Mesodermal cell (in vitro differentiated cells): Measurements from ENCODE around the gene SLC9A9.

ENCODE experiments used
- H3K27ac ChIP-seq: 2 replicates; pipeline ENCODE4 v1.7.0; 2013; ENCODE audit warnings: mild to moderate bottlenecking, low read depth, low read length, moderate library complexity; ENCODE audit not compliant: severe bottlenecking
- H3K36me3 ChIP-seq: 2 replicates; pipeline ENCODE4 v1.7.1; 2013; ENCODE audit warnings: mild to moderate bottlenecking, low read length, moderate library complexity; ENCODE audit not compliant: control insufficient read depth, insufficient read depth
- H3K4me1 ChIP-seq: one replicate; pipeline ENCODE4 v1.7.1; 2013; ENCODE audit warnings: mild to moderate bottlenecking, low read length; ENCODE audit not compliant: insufficient read depth, control insufficient read depth, poor library complexity, severe bottlenecking
- H3K4me3 ChIP-seq: 2 replicates; pipeline ENCODE4 v1.7.0; 2013; ENCODE audit warnings: low read length, control low read depth, mild to moderate bottlenecking; ENCODE audit not compliant: insufficient read depth, poor library complexity, severe bottlenecking; ENCODE audit errors: extremely low read depth
- H3K9me3 ChIP-seq: 2 replicates; pipeline ENCODE4 v1.7.1; 2013; ENCODE audit warnings: mild to moderate bottlenecking, low read length, moderate library complexity; ENCODE audit not compliant: control insufficient read depth
- WGBS, 2 experiments: methylation state at CpG; one replicate each; pipeline ENCODE4 v1.1.5; 2013; ENCODE audit warnings: missing lambda C conversion rate in 2 of 2; ENCODE audit not compliant: insufficient coverage in 2 of 2; 5-methylcytosine and 5-hydroxymethylcytosine counted together

SLC9A9 gene

GRCh38 chr3:143650827-143651226, 197.4 kb downstream of the SLC9A9 start:
- H3K36me3 ChIP-seq: no peaks in the 10 kb centered on the region
- no peak overlapping the region for H3K4me3 ChIP-seq
- 91% methylated on average over 1 of the region's 1 CpG for WGBS, 2 experiments
- H3K9me3 ChIP-seq: no peaks in the 10 kb centered on the region
- no peaks in the 10 kb centered on the region for H3K4me1 ChIP-seq
- H3K27ac ChIP-seq: no peak overlapping the region

GRCh38 chr3:143650120-143650519, 198.1 kb downstream of the SLC9A9 start:
- H3K4me3 ChIP-seq: no peak overlapping the region
- H3K36me3 ChIP-seq: no peaks in the 10 kb centered on the region
- no peaks in the 10 kb centered on the region for H3K4me1 ChIP-seq
- no peaks in the 10 kb centered on the region for H3K9me3 ChIP-seq
- 84 to 85% methylated on average over 2 of the region's 2 CpGs for WGBS, 2 experiments
- H3K27ac ChIP-seq: no peak overlapping the region

GRCh38 chr3:143648708-143649107, 199.6 kb downstream of the SLC9A9 start:
- no peaks in the 10 kb centered on the region for H3K9me3 ChIP-seq
- H3K27ac ChIP-seq: no peak overlapping the region
- peaks cover 4% of the 10 kb centered on the region for H3K4me1 ChIP-seq
- WGBS, 2 experiments: 74 to 84% methylated on average over 5 of the region's 7 CpGs
- no peaks in the 10 kb centered on the region for H3K36me3 ChIP-seq
- H3K4me3 ChIP-seq: no peak overlapping the region

GRCh38 chr3:143648218-143648617, 200.1 kb downstream of the SLC9A9 start:
- Histone ChIP-seq H3K4me1 (peaks cover 4% of the 10 kb centered on the region), H3K36me3 (no peaks in the 10 kb centered on the region), H3K4me3 (no peak overlapping the region), H3K9me3 (no peaks in the 10 kb centered on the region), H3K27ac (no peak overlapping the region)
- WGBS, 2 experiments: 94 to 96% methylated on average over 13 to 14 of the region's 14 CpGs

- Histone ChIP-seq H3K4me1 (peaks cover 4% of the 10 kb centered on the region), H3K4me3 (no peak overlapping the region), H3K36me3 (no peaks in the 10 kb centered on the region), H3K9me3 (no peaks in the 10 kb centered on the region), H3K27ac (peak overlapping the region; percentile 31)
- WGBS, 2 experiments: 69 to 77% methylated on average over 4 of the region's 4 CpGs
Observed at GRCh38 chr3:143644370-143645089, 203.7 kb downstream of the SLC9A9 start.

GRCh38 chr3:143643905-143644304, 204.4 kb downstream of the SLC9A9 start:
- H3K36me3 ChIP-seq: no peaks in the 10 kb centered on the region
- WGBS, 2 experiments: 100% methylated on average over 1 of the region's 1 CpG
- H3K27ac ChIP-seq: peak overlapping the region; percentile 31
- peaks cover 4% of the 10 kb centered on the region for H3K4me1 ChIP-seq
- H3K4me3 ChIP-seq: no peak overlapping the region
- no peaks in the 10 kb centered on the region for H3K9me3 ChIP-seq

GRCh38 chr3:143640774-143641173, 207.5 kb downstream of the SLC9A9 start:
- H3K27ac ChIP-seq: no peak overlapping the region
- no peak overlapping the region for H3K4me3 ChIP-seq
- WGBS, 2 experiments: 100% methylated on average over 1 of the region's 3 CpGs
- peaks cover 4% of the 10 kb centered on the region for H3K4me1 ChIP-seq
- H3K36me3 ChIP-seq: no peaks in the 10 kb centered on the region
- H3K9me3 ChIP-seq: no peaks in the 10 kb centered on the region

- Histone ChIP-seq H3K4me1 (no peaks in the 10 kb centered on the region), H3K4me3 (no peak overlapping the region), H3K36me3 (no peaks in the 10 kb centered on the region), H3K9me3 (no peaks in the 10 kb centered on the region), H3K27ac (no peak overlapping the region)
- WGBS, 2 experiments: no CpG with 5 or more reads among the region's 1 CpG
Observed at GRCh38 chr3:143637133-143637532, 211.1 kb downstream of the SLC9A9 start.

GRCh38 chr3:143634991-143635390, 213.3 kb downstream of the SLC9A9 start:
- Histone ChIP-seq H3K4me1 (no peaks in the 10 kb centered on the region), H3K36me3 (no peaks in the 10 kb centered on the region), H3K9me3 (no peaks in the 10 kb centered on the region), H3K27ac (no peak overlapping the region), H3K4me3 (no peak overlapping the region)
- 78 to 80% methylated on average over 3 to 4 of the region's 4 CpGs for WGBS, 2 experiments

- Histone ChIP-seq H3K4me3 (no peak overlapping the region), H3K4me1 (no peaks in the 10 kb centered on the region), H3K36me3 (no peaks in the 10 kb centered on the region)
Observed at GRCh38 chr3:143634427-143634826, 213.8 kb downstream of the SLC9A9 start.

GRCh38 chr3:143633816-143634215, 214.5 kb downstream of the SLC9A9 start:
- Histone ChIP-seq H3K9me3 (no peaks in the 10 kb centered on the region), H3K4me3 (no peak overlapping the region), H3K36me3 (no peaks in the 10 kb centered on the region), H3K27ac (no peak overlapping the region), H3K4me1 (no peaks in the 10 kb centered on the region)
- 86% methylated on average over 1 to 2 of the region's 3 CpGs for WGBS, 2 experiments

More at GRCh38 chr3:143634427-143634826, 213.8 kb downstream of the SLC9A9 start:
- Histone ChIP-seq H3K9me3 (no peaks in the 10 kb centered on the region), H3K27ac (no peak overlapping the region)
